ENCODE measurements around the gene TSPAN13. TPM values are rescaled to one million over a fixed set of nuclear protein-coding genes. Genes with fewer than 3 reads are reported as not detected.

Gene TSPAN13
- total RNA-seq, 1 donor from 2014 or later = 89.1 TPM

- no peak for DNase-seq (ENCODE audit: low read depth)
Observed at GRCh38 chr7:16774986-16775385, 21.4 kb downstream of the TSPAN13 start.

GRCh38 chr7:16776053-16776452, 22.5 kb downstream of the TSPAN13 start:
- no peak for DNase-seq (ENCODE audit: low read depth)

- DNase-seq (ENCODE audit: low read depth) = no peak
Observed at GRCh38 chr7:16778476-16778875, 24.9 kb downstream of the TSPAN13 start.

- DNase-seq (ENCODE audit: low read depth) = no peak
Observed at GRCh38 chr7:16779051-16779450, 25.5 kb downstream of the TSPAN13 start.

- DNase-seq (ENCODE audit: low read depth) = no peak
Observed at GRCh38 chr7:16780596-16780995, 27.0 kb downstream of the TSPAN13 start.

GRCh38 chr7:16785321-16785720, 31.8 kb downstream of the TSPAN13 start:
- no peak for DNase-seq (ENCODE audit: low read depth)

GRCh38 chr7:16785846-16786245, 32.3 kb downstream of the TSPAN13 start:
- DNase-seq (ENCODE audit: low read depth) = no peak

- no peak for DNase-seq (ENCODE audit: low read depth)
Observed at GRCh38 chr7:16786257-16786656, 32.7 kb downstream of the TSPAN13 start.

GRCh38 chr7:16787127-16787526, 33.6 kb downstream of the TSPAN13 start:
- no peak for DNase-seq (ENCODE audit: low read depth)

- peak; percentile 42 for DNase-seq (ENCODE audit: low read depth)
Observed at GRCh38 chr7:16791071-16791470, 37.5 kb downstream of the TSPAN13 start.

GRCh38 chr7:16791905-16792698, 38.5 kb downstream of the TSPAN13 start:
- DNase-seq (ENCODE audit: low read depth) = no peak

- DNase-seq (ENCODE audit: low read depth) = no peak
Observed at GRCh38 chr7:16794986-16795385, 41.4 kb downstream of the TSPAN13 start.

GRCh38 chr7:16795624-16796023, 42.1 kb downstream of the TSPAN13 start:
- no peak for DNase-seq (ENCODE audit: low read depth)

GRCh38 chr7:16801111-16801542, 47.6 kb downstream of the TSPAN13 start:
- DNase-seq (ENCODE audit: low read depth) = peak; percentile 86

GRCh38 chr7:16801579-16801978, 48.0 kb downstream of the TSPAN13 start:
- DNase-seq (ENCODE audit: low read depth) = no peak

- no peak for DNase-seq (ENCODE audit: low read depth)
Observed at GRCh38 chr7:16803125-16803524, 49.6 kb downstream of the TSPAN13 start.

GRCh38 chr7:16803881-16804673, 50.5 kb downstream of the TSPAN13 start:
- peak; percentile 76 for DNase-seq (ENCODE audit: low read depth)

GRCh38 chr7:16804674-16805439, 51.3 kb downstream of the TSPAN13 start, which contains the start of gene AGR2:
Gene AGR2 (minus strand): TSS chr7:16804999. CDS start chr7:16801796, 3,203 bp downstream.
- DNase-seq (ENCODE audit: low read depth) = peak; percentile 43

GRCh38 chr7:16805441-16805840, 51.9 kb downstream of the TSPAN13 start:
- no peak for DNase-seq (ENCODE audit: low read depth)

- DNase-seq (ENCODE audit: low read depth) = no peak
Observed at GRCh38 chr7:16810112-16810511, 56.6 kb downstream of the TSPAN13 start.

- DNase-seq (ENCODE audit: low read depth) = no peak
Observed at GRCh38 chr7:16810573-16810972, 57.0 kb downstream of the TSPAN13 start.

GRCh38 chr7:16811551-16811950, 58.0 kb downstream of the TSPAN13 start:
- DNase-seq (ENCODE audit: low read depth) = peak; percentile 90
